HAP-1 (cell line): ENCODE data around the gene SRSF12.
A peak's percentile ranks its signal among the peaks of the same experiment; 100 is the strongest.

Experiments
- DNase-seq, 2 experiments: peaks; one replicate each; pipeline ENCODE4 v3.0.0-alpha.2; 2016 to 2020; ENCODE audit warnings: low spot score in 2 of 2
- H3K27me3 ChIP-seq: fragments of 250-450 bp; sonication (Bioruptor Pico); 2 replicates; pipeline ENCODE4 v1.5.1; 2020; ENCODE audit warnings: low read depth, mild to moderate bottlenecking, moderate library complexity
- H3K36me3 ChIP-seq: fragments of 250-450 bp; sonication (Bioruptor Pico); replicated peaks from 2 replicates; pipeline ENCODE4 v1.5.1; 2020; ENCODE audit warnings: mild to moderate bottlenecking
- H3K4me1 ChIP-seq: fragments of 250-450 bp; sonication (Bioruptor Pico); 2 replicates; pipeline ENCODE4 v1.5.1; 2020; ENCODE audit warnings: mild to moderate bottlenecking
- H3K4me3 ChIP-seq: fragments of 250-450 bp; sonication (Bioruptor Pico); 2 replicates; pipeline ENCODE4 v1.5.1; 2020; ENCODE audit warnings: mild to moderate bottlenecking, moderate library complexity
- H3K9me3 ChIP-seq: fragments of 250-450 bp; sonication (Bioruptor Pico); 2 replicates; pipeline ENCODE4 v1.5.1; 2020; ENCODE audit warnings: mild to moderate bottlenecking, moderate library complexity
- in situ Hi-C: fragments of 300-500 bp; cut with MboI; formaldehyde crosslinking; loops from 3 replicates; pipeline ENCODE4 v1.14.3; 2020; ENCODE audit warnings: low sequenced_read_pairs, inconsistent platforms, mixed read lengths

Gene SRSF12

GRCh38 chr6:89110284-89110683, 7.6 kb downstream of the SRSF12 start:
- Histone ChIP-seq H3K36me3 (no peaks in the 10 kb centered on the region; the same call in 1 of the 2 replicates), H3K9me3 (no peaks in the 10 kb centered on the region), H3K4me3 (no peak overlapping the region), H3K27me3 (no peaks in the 10 kb centered on the region), H3K4me1 (no peaks in the 10 kb centered on the region)
- no peak for DNase-seq
- in situ Hi-C loops: no loop called here

DNA sequence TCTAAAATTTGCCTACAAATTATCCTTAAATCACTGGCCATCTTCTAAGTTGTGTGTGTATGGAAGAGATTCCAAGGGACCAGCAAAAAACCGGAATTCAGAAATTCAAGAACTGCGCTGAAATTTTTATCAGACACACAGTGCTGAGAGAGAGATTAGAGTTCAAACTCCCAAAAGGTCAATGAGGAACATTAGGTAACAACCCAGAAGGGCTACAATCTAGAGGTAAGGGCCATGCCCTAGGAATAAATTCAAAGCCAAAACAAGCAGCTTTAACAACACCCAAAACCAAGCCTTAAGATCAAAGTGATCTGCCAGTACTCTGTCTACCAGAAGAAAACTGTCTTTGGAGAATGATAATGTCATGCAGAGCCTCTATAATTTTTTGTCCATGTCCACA, 17.8 kb downstream of the SRSF12 start:
- no peaks in the 10 kb centered on the region for H3K4me1 ChIP-seq
- H3K27me3 ChIP-seq: no peaks in the 10 kb centered on the region
- no peak overlapping the region for H3K4me3 ChIP-seq
- no peak for DNase-seq
- peaks cover 6% of the 10 kb centered on the region for H3K36me3 ChIP-seq
- H3K9me3 ChIP-seq: no peaks in the 10 kb centered on the region
- in situ Hi-C loops: no loop called here

- in situ Hi-C loops: no loop called here
- DNase-seq: no peak
These were observed 19.4 kb downstream of the SRSF12 start for GRCh38 chr6:89098461-89098860.

GRCh38 chr6:89087881-89088280, 30.0 kb downstream of the SRSF12 start:
- Histone ChIP-seq H3K4me1 (peaks cover 13% of the 10 kb centered on the region), H3K36me3 (peaks cover 11% of the 10 kb centered on the region), H3K9me3 (no peaks in the 10 kb centered on the region), H3K4me3 (no peak overlapping the region), H3K27me3 (no peaks in the 10 kb centered on the region)
- DNase-seq: no peak
- in situ Hi-C loops: no loop called here

More at GRCh38 chr6:89098461-89098860, 19.4 kb downstream of the SRSF12 start:
- H3K36me3 ChIP-seq: no peaks in the 10 kb centered on the region
- H3K4me1 ChIP-seq: no peaks in the 10 kb centered on the region
- no peaks in the 10 kb centered on the region for H3K9me3 ChIP-seq
- no peaks in the 10 kb centered on the region for H3K27me3 ChIP-seq
- no peak overlapping the region for H3K4me3 ChIP-seq

- no peaks in the 10 kb centered on the region for H3K27me3 ChIP-seq
- DNase-seq: no peak
- in situ Hi-C loops: no loop called here
- no peaks in the 10 kb centered on the region for H3K9me3 ChIP-seq
- H3K36me3 ChIP-seq: peaks cover 11% of the 10 kb centered on the region
- H3K4me3 ChIP-seq: no peak overlapping the region
- peaks cover 15% of the 10 kb centered on the region for H3K4me1 ChIP-seq
These were observed 32.3 kb downstream of the SRSF12 start for GRCh38 chr6:89085409-89086205.

DNA sequence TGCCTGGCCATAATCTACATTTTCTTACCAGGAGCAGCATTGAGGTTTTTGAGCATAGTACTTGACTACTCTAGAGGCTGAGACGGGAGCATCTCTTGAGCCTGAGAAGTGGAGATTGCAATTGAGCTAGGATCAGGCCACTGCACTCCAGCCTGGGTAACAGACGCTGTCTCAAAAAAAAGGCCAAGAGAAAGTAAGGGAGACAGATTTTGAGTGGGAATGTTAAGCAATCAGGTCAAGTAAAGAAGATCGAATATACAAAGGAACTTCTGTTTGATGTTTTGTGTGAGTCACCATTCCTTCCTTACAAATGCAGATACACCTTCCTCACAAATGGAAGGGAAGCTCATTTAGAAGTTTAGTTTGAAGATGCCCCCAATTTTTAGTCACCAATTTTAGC, 32.9 kb downstream of the SRSF12 start:
- H3K27me3 ChIP-seq: no peaks in the 10 kb centered on the region
- DNase-seq: peak in 1 of 2 experiments; percentile 49
- peaks cover 11% of the 10 kb centered on the region for H3K36me3 ChIP-seq
- in situ Hi-C loops: no loop called here
- H3K4me3 ChIP-seq: no peak overlapping the region
- peaks cover 12% of the 10 kb centered on the region for H3K4me1 ChIP-seq
- no peaks in the 10 kb centered on the region for H3K9me3 ChIP-seq

GRCh38 chr6:89084542-89084941, 33.3 kb downstream of the SRSF12 start:
- Histone ChIP-seq H3K36me3 (peaks cover 11% of the 10 kb centered on the region), H3K27me3 (no peaks in the 10 kb centered on the region), H3K4me1 (peaks cover 12% of the 10 kb centered on the region), H3K9me3 (no peaks in the 10 kb centered on the region), H3K4me3 (no peak overlapping the region)
- no peak for DNase-seq
- in situ Hi-C loops: no loop called here

GRCh38 chr6:89082486-89082891, 35.4 kb downstream of the SRSF12 start:
- in situ Hi-C loops: no loop called here
- peak in 1 of 2 experiments; percentile 20 for DNase-seq

GRCh38 chr6:89081423-89082322, 36.2 kb downstream of the SRSF12 start:
- peaks cover 11% of the 10 kb centered on the region for H3K36me3 ChIP-seq
- H3K9me3 ChIP-seq: no peaks in the 10 kb centered on the region
- peak; percentile 90 to 99 for DNase-seq
- no peaks in the 10 kb centered on the region for H3K27me3 ChIP-seq
- peak overlapping the region; percentile 80 for H3K4me3 ChIP-seq
- H3K4me1 ChIP-seq: peaks cover 18% of the 10 kb centered on the region
- in situ Hi-C loops: no loop called here

More at GRCh38 chr6:89082486-89082891, 35.4 kb downstream of the SRSF12 start:
- H3K36me3 ChIP-seq: peaks cover 11% of the 10 kb centered on the region
- no peaks in the 10 kb centered on the region for H3K27me3 ChIP-seq
- H3K4me1 ChIP-seq: peaks cover 18% of the 10 kb centered on the region
- H3K9me3 ChIP-seq: no peaks in the 10 kb centered on the region
- H3K4me3 ChIP-seq: peak overlapping the region; percentile 80

DNA sequence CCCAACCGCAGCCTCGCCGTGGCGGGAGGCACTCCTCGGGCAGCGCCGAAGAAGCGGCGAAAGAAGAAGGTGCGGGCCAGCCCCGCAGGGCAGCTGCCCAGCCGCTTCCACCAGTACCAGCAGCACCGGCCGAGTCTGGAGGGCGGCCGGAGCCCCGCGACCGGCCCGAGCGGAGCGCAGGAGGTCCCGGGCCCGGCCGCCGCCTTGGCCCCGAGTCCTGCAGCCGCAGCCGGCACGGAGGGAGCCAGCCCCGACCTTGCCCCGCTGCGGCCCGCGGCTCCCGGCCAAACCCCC, 36.8 kb downstream of the SRSF12 start:
- peak overlapping the region; percentile 80 for H3K4me3 ChIP-seq
- DNase-seq: no peak
- H3K36me3 ChIP-seq: peaks cover 11% of the 10 kb centered on the region
- no peaks in the 10 kb centered on the region for H3K9me3 ChIP-seq
- in situ Hi-C loops: no loop called here
- H3K27me3 ChIP-seq: no peaks in the 10 kb centered on the region
- peaks cover 18% of the 10 kb centered on the region for H3K4me1 ChIP-seq

DNA sequence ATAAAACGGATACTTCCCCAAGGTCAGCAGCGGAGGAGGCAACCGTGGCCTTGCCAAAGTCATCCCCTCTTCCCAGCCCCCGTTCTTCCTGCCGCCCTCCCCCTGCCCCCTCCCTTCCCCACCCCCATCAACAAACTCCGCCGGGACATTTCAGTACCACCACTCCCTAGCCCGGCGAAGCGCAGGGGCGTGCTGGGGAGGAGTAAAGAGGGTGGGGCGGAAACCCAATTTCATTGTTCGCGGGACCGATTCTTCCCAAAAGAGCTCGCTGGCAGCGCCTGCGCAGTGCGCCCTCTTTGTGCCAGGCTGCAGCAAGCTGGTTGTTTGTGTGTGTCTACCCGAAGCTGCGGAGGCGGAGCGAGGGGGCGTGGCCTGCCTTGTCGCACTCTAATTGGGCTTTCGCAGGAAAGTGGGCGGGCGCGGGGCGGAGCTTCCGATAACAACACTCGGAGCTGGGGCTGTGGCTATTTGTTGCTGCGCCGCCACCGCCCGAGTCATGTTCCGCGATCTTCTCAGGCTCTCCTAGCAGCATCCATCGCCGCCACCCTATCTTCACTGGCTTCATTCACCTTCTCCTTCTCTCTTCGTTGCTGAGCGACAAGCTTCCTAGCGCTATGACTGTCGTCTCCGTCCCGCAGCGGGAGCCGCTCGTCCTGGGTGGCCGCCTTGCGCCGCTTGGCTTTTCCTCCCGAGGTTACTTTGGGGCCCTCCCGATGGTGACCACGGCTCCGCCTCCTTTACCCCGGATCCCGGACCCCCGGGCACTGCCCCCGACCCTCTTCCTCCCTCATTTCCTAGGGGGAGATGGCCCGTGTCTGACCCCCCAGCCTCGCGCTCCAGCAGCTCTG, 37.4 kb downstream of the SRSF12 start, which contains the start of gene PNRC1:
Gene PNRC1, plus strand, starts transcription at position 471 of the 848 bp plus-strand sequence. Its CDS starts 144 bp downstream, at position 615.
- Histone ChIP-seq H3K4me3 (peak within 1 kb of the TSS; percentile 80), H3K27me3 (no peaks in the 10 kb centered on the region), H3K4me1 (peaks cover 18% of the 10 kb centered on the region), H3K36me3 (peaks cover 11% of the 10 kb centered on the region), H3K9me3 (no peaks in the 10 kb centered on the region)
- in situ Hi-C loops: no loop called here
- peak; percentile 97 to 100 for DNase-seq

- peaks cover 8% of the 10 kb centered on the region for H3K36me3 ChIP-seq
- peaks cover 13% of the 10 kb centered on the region for H3K4me1 ChIP-seq
- peak; percentile 58 to 81 for DNase-seq
- no peaks in the 10 kb centered on the region for H3K9me3 ChIP-seq
- peak overlapping the region; percentile 80 for H3K4me3 ChIP-seq
- in situ Hi-C loops: no loop called here
- no peaks in the 10 kb centered on the region for H3K27me3 ChIP-seq
These were observed 38.2 kb downstream of the SRSF12 start for GRCh38 chr6:89079511-89080234.

DNA sequence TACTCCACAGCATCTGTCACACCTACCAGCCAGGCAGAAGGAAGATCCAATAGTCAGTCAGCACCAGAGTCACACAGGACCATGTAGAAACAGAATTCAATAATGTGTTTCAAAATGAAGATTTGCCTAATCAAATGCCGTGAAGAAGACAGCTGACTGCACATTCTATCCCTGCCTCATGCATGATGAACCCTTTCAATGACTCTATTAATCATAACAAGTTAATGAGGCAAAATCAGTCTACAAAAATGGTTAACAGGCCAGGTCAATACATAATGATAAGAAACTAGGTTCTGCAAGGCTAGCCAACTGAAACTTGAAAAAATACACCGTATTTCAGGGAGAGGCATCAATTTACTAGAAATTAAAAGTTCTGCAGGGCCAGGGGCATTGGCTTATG, 44.0 kb downstream of the SRSF12 start:
- in situ Hi-C loops: no loop called here
- H3K4me3 ChIP-seq: no peak overlapping the region
- no peak for DNase-seq

More for the DNA sequence above, 44.0 kb downstream of the SRSF12 start:
- no peaks in the 10 kb centered on the region for H3K36me3 ChIP-seq
- H3K9me3 ChIP-seq: no peaks in the 10 kb centered on the region; the same call in none of the 2 replicates
- no peaks in the 10 kb centered on the region; the same call in 1 of the 2 replicates for H3K27me3 ChIP-seq
- peaks cover 5% of the 10 kb centered on the region for H3K4me1 ChIP-seq
